Heart right ventricle (tissue), 16 donors: Measurements from ENCODE around the gene LAMTOR4. TPM values are rescaled to one million over a fixed set of nuclear protein-coding genes. Genes with fewer than 3 reads are reported as not detected.

Experiments
- ATAC-seq, 8 donors: fragments of 200-7000 bp; cut with Tn5 transposase; one replicate each; pipeline ENCODE4 v1.9.1; 2020; ENCODE audit warnings: mild to moderate bottlenecking in 8 of 8, moderate library complexity in 8 of 8, moderate number of reproducible peaks in 1 of 8
- DNase-seq, 2 donors: peaks; one replicate each; pipeline ENCODE4 v3.0.0-alpha.2; 2020
- H3K27ac ChIP-seq, 10 donors: fragments of 200-600 bp; sonication (generic) in 2 of 10; one replicate each; pipeline versions ENCODE4 v1.5.0 to v1.8.0; 2020 to 2022; ENCODE audit warnings: mild to moderate bottlenecking in 3 of 10
- H3K27me3 ChIP-seq, 7 donors: fragments of 200-600 bp; one replicate each; pipeline ENCODE4 v1.8.0; 2021 to 2022; ENCODE audit warnings: mild to moderate bottlenecking in 2 of 7
- H3K36me3 ChIP-seq, 9 donors: fragments of 200-600 bp; sonication (generic) in 1 of 9; one replicate each; pipeline versions ENCODE4 v1.5.0 to v1.8.0; 2020 to 2022; ENCODE audit warnings: mild to moderate bottlenecking in 2 of 9
- H3K4me1 ChIP-seq, 9 donors: fragments of 200-600 bp; sonication (generic) in 1 of 9; one replicate each; pipeline versions ENCODE4 v1.5.0 to v1.8.0; 2020 to 2022; ENCODE audit warnings: mild to moderate bottlenecking in 4 of 9
- H3K4me3 ChIP-seq, 10 donors: fragments of 200-600 bp; sonication (generic) in 2 of 10; one replicate each; pipeline versions ENCODE4 v1.5.0 to v1.8.0; 2020 to 2022; ENCODE audit warnings: mild to moderate bottlenecking in 7 of 10, moderate library complexity in 2 of 10
- H3K9me3 ChIP-seq, 11 donors: fragments of 200-600 bp in 10 of 11; sonication (generic) in 2 of 11; one replicate each; pipeline versions ENCODE4 v1.5.0 to v1.8.0; 2013 to 2022; ENCODE audit warnings: mild to moderate bottlenecking in 2 of 11, control low read depth in 1 of 11, moderate library complexity in 1 of 11
- WGBS, 2 donors: extraction: QIAGEN DNeasy Blood & Tissue Kit; methylation state at CpG; one replicate each; pipeline ENCODE4 v1.1.7; 2013; ENCODE audit warnings: inconsistent platforms in 1 of 2; 5-methylcytosine and 5-hydroxymethylcytosine counted together
- intact Hi-C, 10 donors: fragments of 100-400 bp; cut with DNase I; formaldehyde crosslinking; loops; one replicate each; pipeline versions ENCODE4 v1.11.1 to v1.14.2; 2022
- polyA plus RNA-seq, 2 donors: library from polyadenylated mRNA; stranded (reverse); fragments of 200-250 nt; gene quantifications; one replicate each; pipeline ENCODE4 v1.2.3, GENCODE V29; 2013
- total RNA-seq, 10 donors: library from RNA; stranded (reverse); fragmentation: NEBNext Ultra II Directional in 3 of 10; extraction: Animal tissue kit (Norgen Biotek cat#: 25700) in 3 of 10; gene quantifications; one replicate each; pipeline versions ENCODE4 v1.2.1 to v1.2.4, GENCODE V29; 2021 to 2023
- TF ChIP-seq, protein P1 (sequence below), 9 donors: fragments of 200-600 bp; sonication (generic) in 2 of 9; IDR thresholded peaks; one replicate each; pipeline versions ENCODE4 v1.5.0 to v1.8.0; 2021 to 2022; ENCODE audit warnings: antibody characterized with exemption in 9 of 9, mild to moderate bottlenecking in 5 of 9, moderate library complexity in 1 of 9
- donor health status: Arrhythmogenic right ventricular cardiomyopathy.
- donor health status: ischemic (EF 13 %, LVEDD 7.1; RV severe dilation, severe dysfunction).
- donor health status: healthy with polysubstance abuse.
- donor health status: DM: no; HTN: yes; CAD: no.
- donor health status: DM: no; HTN: no; CAD: no.
- donor health status: ischemic (EF 25% LVEDD 6.9; RV normal size, moderate dysfunction).
- donor health status: ischemic (EF 25% LVEDD 5.7; RV mildly dilated, moderate dysfunction).
- donor health status: healthy.
- donor health status: DM: yes; HTN: yes; CAD: no.
- donor health status: Ischemic cardiomyopathy.
- donor health status: ischemic (EF 35%, LVEDD 5.7; RV mildly dilated, moderate dysfunction).
- donor health status: nonischemic (EF 11% LVEDD 7.7; RV severe dilation, severe dysfunction).
- donor health status: DM: yes; HTN: yes; CAD: no.
- donor health status: PGD.
- donor health status: ischemic (EF 29% LVEDD 5.4; RV normal size, mild dysfunction).
- donor health status: nonischemic (EF 23%, LVEDD 6.1; RV moderate dilation, normal function).

The LAMTOR4 gene
- total and polyA plus RNA-seq, 12 donors, result 72.3 to 210 (median 90.6) TPM

GRCh38 chr7:100174582-100174981 lies 25.9 kb downstream of the LAMTOR4 start:
- peaks cover 2 to 31% (median 19%) of the 10 kb centered on the region in 9 donors for H3K4me1 ChIP-seq
- peaks cover 0 to 46% (median 25%) of the 10 kb centered on the region in 7 donors for H3K27me3 ChIP-seq
- WGBS, 2 donors, result 91% methylated on average over 5 of the region's 5 CpGs
- no peak overlapping the region for H3K27ac ChIP-seq
- DNase-seq (no peak), ATAC-seq (no peak)
- no peaks in the 10 kb centered on the region for H3K9me3 ChIP-seq
- H3K4me3 ChIP-seq, result no peak overlapping the region
- TF ChIP-seq, protein P1, sequence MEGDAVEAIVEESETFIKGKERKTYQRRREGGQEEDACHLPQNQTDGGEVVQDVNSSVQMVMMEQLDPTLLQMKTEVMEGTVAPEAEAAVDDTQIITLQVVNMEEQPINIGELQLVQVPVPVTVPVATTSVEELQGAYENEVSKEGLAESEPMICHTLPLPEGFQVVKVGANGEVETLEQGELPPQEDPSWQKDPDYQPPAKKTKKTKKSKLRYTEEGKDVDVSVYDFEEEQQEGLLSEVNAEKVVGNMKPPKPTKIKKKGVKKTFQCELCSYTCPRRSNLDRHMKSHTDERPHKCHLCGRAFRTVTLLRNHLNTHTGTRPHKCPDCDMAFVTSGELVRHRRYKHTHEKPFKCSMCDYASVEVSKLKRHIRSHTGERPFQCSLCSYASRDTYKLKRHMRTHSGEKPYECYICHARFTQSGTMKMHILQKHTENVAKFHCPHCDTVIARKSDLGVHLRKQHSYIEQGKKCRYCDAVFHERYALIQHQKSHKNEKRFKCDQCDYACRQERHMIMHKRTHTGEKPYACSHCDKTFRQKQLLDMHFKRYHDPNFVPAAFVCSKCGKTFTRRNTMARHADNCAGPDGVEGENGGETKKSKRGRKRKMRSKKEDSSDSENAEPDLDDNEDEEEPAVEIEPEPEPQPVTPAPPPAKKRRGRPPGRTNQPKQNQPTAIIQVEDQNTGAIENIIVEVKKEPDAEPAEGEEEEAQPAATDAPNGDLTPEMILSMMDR (IDR thresholded peaks at IDR 0.05), result no peak
- intact Hi-C loops, result no loop called here
- H3K36me3 ChIP-seq, result no peaks in the 10 kb centered on the region

- H3K27me3 ChIP-seq, result peaks cover 0 to 38% (median 25%) of the 10 kb centered on the region in 7 donors
- intact Hi-C loops, result no loop called here
- no peaks in the 10 kb centered on the region for H3K9me3 ChIP-seq
- no peak overlapping the region for H3K4me3 ChIP-seq
- WGBS, 2 donors, result 96 to 97% methylated on average over 14 of the region's 14 CpGs
- ATAC-seq, result no peak
- no peaks in the 10 kb centered on the region for H3K36me3 ChIP-seq
- no peak overlapping the region for H3K27ac ChIP-seq
- TF ChIP-seq, protein P1 (IDR thresholded peaks at IDR 0.05), result no peak
- no peak for DNase-seq
- peaks cover 2 to 31% (median 19%) of the 10 kb centered on the region in 9 donors for H3K4me1 ChIP-seq
Observed at GRCh38 chr7:100175296-100175935, 26.7 kb downstream of the LAMTOR4 start.

DNA sequence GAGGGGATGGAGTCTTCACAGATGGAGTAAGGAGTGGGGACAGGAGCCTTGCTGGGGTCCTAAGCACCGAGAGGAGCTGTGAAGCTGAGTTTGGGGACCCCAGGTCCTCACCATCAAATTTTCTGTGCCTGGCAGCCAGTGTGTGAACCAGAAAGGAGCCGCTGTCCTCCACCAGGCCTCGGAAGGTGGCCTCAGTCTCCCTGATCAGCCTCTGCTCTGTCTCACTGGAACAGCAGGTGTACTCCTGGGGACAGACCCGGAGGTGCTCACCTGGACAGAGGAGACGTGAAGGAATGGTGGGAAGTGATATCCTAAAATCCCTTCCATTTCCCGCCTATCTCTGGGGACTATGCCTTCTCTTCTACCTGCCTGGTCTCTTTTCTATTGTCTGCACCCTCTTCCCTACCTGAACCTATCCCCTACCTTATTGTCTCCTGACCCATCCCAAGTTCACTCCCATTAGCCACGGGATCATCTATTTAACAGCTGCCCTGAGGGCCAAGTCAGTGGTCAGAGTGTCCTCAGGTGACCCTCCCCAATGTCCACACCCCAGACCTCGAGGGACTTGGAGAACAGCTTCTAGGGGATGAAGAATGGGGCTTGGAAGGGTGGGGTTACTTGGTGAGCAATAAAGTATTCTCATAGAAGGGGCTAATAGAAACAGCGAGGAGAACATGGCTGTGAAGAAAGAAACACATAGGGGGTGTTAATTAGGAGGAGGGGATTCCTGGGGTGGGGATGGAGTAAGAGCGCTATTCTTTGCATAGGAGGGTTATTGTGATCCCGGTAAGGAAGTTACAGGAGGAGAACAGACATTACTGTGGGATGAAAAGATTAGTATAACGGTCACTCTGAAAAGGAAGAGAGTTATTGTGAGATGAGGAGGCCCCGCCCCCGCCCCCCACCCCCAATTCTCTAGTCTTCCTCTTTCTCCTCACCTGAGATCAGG lies 27.7 kb downstream of the LAMTOR4 start:
- no peak for DNase-seq
- Histone ChIP-seq H3K27ac (peak overlapping the region in 6 of 10 donors; percentile 18 to 62 (median 26)), H3K9me3 (no peaks in the 10 kb centered on the region), H3K4me3 (peak overlapping the region in 9 of 10 donors; percentile 28 to 61 (median 54)), H3K36me3 (no peaks in the 10 kb centered on the region), H3K27me3 (peaks cover 0 to 29% (median 17%) of the 10 kb centered on the region in 7 donors), H3K4me1 (peaks cover 0 to 25% (median 18%) of the 10 kb centered on the region in 9 donors)
- intact Hi-C loops, result no loop called here
- 52 to 54% methylated on average over 14 of the region's 14 CpGs for WGBS, 2 donors
- ATAC-seq, result no peak
- TF ChIP-seq, protein P1 (IDR thresholded peaks at IDR 0.05), result no peak
